ENCODE data around the gene DENND2C. TPM values are rescaled to one million over a fixed set of nuclear protein-coding genes. Genes with fewer than 3 reads are reported as not detected.

Gene DENND2C
- polyA plus RNA-seq, 2 of the 4 experiments (the other 2 are of a cell fraction): 0.18 to 0.19 TPM

DNA sequence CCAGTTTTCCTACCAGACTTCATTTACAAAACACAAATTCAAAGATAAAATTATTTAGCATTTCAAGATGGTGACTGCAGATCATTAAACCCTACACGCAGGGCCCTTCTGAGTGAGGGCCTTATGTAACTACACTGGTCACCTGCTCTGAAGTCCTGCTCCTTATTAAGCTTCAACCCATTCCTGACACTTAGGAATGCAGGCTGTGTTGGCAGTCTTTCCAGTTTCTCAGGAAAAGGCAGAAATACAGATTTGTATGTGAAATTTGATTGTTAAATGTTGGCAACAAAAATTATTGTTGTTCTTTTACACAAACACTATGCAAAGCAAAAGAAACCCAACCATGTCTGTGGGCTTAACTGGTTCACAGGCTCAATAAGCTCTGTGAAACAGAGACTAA, 62.6 kb downstream of the DENND2C start:
- Histone ChIP-seq H3K27ac (no peak overlapping the region), H3K4me1 (no peaks in the 10 kb centered on the region), H3K4me3 (no peak overlapping the region), H3K9me3 (no peaks in the 10 kb centered on the region), H3K4me2 (no peak overlapping the region)
- no peak for ATAC-seq
- POLR2A ChIA-PET: no interaction called here
- no peak for DNase-seq (ENCODE audit: low read depth in 1 of 2, low spot score in 1 of 2)
- no peak for FAIRE-seq
- CTCF ChIA-PET: interaction anchor here (1.1 kb wide), 1 partner anchor 64 kb away, joined by 3 read pairs; no protein-coding TSS in a partner anchor
- WGBS (ENCODE audit: missing lambda C conversion rate): 91% methylated on average over 1 of the region's 1 CpG
- no peak for TF ChIP-seq CBX8 (IDR thresholded peaks at IDR 0.05)

DNA sequence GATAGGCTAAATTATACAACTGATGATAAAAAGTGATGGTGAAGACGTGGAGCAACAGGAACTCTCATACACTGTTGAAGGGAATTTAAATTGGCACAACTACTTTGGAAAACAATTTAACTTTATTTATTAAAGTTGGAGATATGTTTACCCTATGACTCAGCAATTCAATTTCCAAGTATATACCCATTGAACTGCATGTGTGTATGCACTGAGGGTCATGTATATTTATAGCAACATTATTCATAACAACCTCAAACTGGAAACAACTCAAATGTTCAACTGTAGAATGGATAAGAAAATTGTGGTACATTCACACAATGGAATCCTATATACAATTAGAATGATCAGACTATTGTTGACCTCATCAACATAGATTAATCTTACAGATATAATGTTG, 71.9 kb downstream of the DENND2C start:
- FAIRE-seq (no peak), ATAC-seq (no peak), DNase-seq (ENCODE audit: low read depth in 1 of 2, low spot score in 1 of 2) (no peak)
- Histone ChIP-seq H3K4me1 (no peaks in the 10 kb centered on the region), H3K9me3 (no peaks in the 10 kb centered on the region), H3K27ac (no peak overlapping the region), H3K4me2 (no peak overlapping the region), H3K4me3 (no peak overlapping the region)
- 0 out of 2 replicates have a peak, but pooled peaks have one; percentile 9 for TF ChIP-seq NFE2L2 (conservative IDR thresholded peaks at IDR 0.05; ENCODE audit: low read length)
- TF ChIP-seq EHMT2 (IDR thresholded peaks at IDR 0.05; ENCODE audit: low read depth): no peak
- TF ChIP-seq BHLHE40 (IDR thresholded peaks at IDR 0.05; ENCODE audit: low read depth, low read length): no peak
- 55% methylated on average over 1 of the region's 1 CpG for WGBS (ENCODE audit: missing lambda C conversion rate)
- ChIA-PET CTCF (no interaction called here), POLR2A (no interaction called here)

DNA sequence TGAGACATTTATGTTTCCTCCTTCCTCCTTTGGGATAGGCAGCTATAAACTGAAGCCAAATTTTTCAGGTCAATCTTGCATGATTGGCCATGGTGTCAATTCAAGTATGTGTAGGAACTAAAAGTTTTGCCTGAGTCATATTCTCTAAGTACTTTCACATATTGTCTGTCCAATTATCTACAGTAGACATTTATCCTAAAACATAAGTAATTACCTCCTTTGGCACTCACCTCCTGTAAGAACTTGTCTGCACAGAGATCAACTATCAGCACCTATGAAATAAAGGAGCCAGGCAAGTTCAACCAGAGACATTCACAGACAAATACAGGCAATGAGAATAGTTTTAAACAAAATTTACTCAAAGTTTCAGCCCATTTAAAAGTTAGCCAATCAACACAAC, 74.2 kb downstream of the DENND2C start:
- ChIA-PET POLR2A (no interaction called here), CTCF (no interaction called here)
- no peak overlapping the region for H3K27ac ChIP-seq
- H3K4me2 ChIP-seq: no peak overlapping the region
- H3K9me3 ChIP-seq: no peaks in the 10 kb centered on the region
- no peak for TF ChIP-seq CBX2 (IDR thresholded peaks at IDR 0.05; ENCODE audit: borderline replicate concordance, low read depth)
- TF ChIP-seq, protein P1, sequence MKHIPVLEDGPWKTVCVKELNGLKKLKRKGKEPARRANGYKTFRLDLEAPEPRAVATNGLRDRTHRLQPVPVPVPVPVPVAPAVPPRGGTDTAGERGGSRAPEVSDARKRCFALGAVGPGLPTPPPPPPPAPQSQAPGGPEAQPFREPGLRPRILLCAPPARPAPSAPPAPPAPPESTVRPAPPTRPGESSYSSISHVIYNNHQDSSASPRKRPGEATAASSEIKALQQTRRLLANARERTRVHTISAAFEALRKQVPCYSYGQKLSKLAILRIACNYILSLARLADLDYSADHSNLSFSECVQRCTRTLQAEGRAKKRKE (CRISPR knock-in tag; IDR thresholded peaks at IDR 0.05; ENCODE audit: low read depth): no peak
- TF ChIP-seq FOSB (CRISPR knock-in tag; IDR thresholded peaks at IDR 0.05): no peak
- TF ChIP-seq JUNB (IDR thresholded peaks at IDR 0.05): no peak
- TF ChIP-seq GATA3 (IDR thresholded peaks at IDR 0.05; ENCODE audit: borderline replicate concordance): no peak
- no peak for TF ChIP-seq NR3C1 (IDR thresholded peaks at IDR 0.05)
- no peak for TF ChIP-seq POLR2AphosphoS2 (conservative IDR thresholded peaks at IDR 0.05; ENCODE audit: low read length)
- no peak for TF ChIP-seq RFX5 (IDR thresholded peaks at IDR 0.05)
- TF ChIP-seq HEYL (CRISPR knock-in tag; IDR thresholded peaks at IDR 0.05): no peak
- TF ChIP-seq KDM5A (IDR thresholded peaks at IDR 0.05): no peak
- ATAC-seq (no peak), DNase-seq (ENCODE audit: low read depth in 1 of 2, low spot score in 1 of 2) (no peak), FAIRE-seq (no peak)
- H3K4me3 ChIP-seq: no peak overlapping the region
- H3K4me1 ChIP-seq: no peaks in the 10 kb centered on the region

DNA sequence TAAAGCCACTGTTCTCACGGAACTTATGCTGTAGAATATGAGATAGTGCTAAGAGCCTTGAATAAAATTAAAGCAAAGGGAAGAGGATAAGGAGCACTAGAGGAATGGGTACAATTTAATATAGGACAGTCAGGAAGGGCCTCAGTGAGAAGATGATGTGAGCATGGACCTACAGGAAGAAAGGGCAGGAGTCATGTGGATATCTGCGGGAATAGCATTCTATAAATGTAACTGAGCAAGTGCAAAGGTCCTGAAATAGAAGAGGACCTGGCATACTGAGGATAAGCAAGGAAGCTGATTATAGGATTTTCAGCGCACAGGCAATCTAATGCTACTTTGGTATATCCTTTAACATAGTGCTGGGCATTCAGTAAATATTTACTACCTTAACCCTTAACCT, 75.8 kb downstream of the DENND2C start:
- FAIRE-seq (no peak), DNase-seq (ENCODE audit: low read depth in 1 of 2, low spot score in 1 of 2) (no peak), ATAC-seq (no peak)
- Histone ChIP-seq H3K9me3 (no peaks in the 10 kb centered on the region), H3K4me2 (no peak overlapping the region), H3K4me3 (no peak overlapping the region), H3K27ac (no peak overlapping the region), H3K4me1 (no peaks in the 10 kb centered on the region)
- TF ChIP-seq JUN (IDR thresholded peaks at IDR 0.05) (no peak), ZC3H11A (IDR thresholded peaks at IDR 0.05) (no peak), EHF (CRISPR knock-in tag; IDR thresholded peaks at IDR 0.05) (no peak), ZSCAN20 (CRISPR knock-in tag; IDR thresholded peaks at IDR 0.05) (no peak), POLR2AphosphoS2 (conservative IDR thresholded peaks at IDR 0.05; ENCODE audit: low read length) (no peak), NFE2L2 (conservative IDR thresholded peaks at IDR 0.05; ENCODE audit: low read length) (no peak), FOSL2 (IDR thresholded peaks at IDR 0.05) (no peak), FOSL2 (CRISPR knock-in tag; IDR thresholded peaks at IDR 0.05) (no peak)
- TF ChIP-seq, protein P2, sequence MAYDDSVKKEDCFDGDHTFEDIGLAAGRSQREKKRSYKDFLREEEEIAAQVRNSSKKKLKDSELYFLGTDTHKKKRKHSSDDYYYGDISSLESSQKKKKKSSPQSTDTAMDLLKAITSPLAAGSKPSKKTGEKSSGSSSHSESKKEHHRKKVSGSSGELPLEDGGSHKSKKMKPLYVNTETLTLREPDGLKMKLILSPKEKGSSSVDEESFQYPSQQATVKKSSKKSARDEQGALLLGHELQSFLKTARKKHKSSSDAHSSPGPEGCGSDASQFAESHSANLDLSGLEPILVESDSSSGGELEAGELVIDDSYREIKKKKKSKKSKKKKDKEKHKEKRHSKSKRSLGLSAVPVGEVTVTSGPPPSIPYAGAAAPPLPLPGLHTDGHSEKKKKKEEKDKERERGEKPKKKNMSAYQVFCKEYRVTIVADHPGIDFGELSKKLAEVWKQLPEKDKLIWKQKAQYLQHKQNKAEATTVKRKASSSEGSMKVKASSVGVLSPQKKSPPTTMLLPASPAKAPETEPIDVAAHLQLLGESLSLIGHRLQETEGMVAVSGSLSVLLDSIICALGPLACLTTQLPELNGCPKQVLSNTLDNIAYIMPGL (CRISPR knock-in tag; IDR thresholded peaks at IDR 0.05; ENCODE audit: borderline replicate concordance): no peak
- TF ChIP-seq, protein P3, sequence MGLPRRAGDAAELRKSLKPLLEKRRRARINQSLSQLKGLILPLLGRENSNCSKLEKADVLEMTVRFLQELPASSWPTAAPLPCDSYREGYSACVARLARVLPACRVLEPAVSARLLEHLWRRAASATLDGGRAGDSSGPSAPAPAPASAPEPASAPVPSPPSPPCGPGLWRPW (IDR thresholded peaks at IDR 0.05): no peak
- TF ChIP-seq, protein P4, sequence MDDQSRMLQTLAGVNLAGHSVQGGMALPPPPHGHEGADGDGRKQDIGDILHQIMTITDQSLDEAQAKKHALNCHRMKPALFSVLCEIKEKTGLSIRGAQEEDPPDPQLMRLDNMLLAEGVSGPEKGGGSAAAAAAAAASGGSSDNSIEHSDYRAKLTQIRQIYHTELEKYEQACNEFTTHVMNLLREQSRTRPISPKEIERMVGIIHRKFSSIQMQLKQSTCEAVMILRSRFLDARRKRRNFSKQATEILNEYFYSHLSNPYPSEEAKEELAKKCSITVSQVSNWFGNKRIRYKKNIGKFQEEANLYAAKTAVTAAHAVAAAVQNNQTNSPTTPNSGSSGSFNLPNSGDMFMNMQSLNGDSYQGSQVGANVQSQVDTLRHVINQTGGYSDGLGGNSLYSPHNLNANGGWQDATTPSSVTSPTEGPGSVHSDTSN (IDR thresholded peaks at IDR 0.05): no peak
- TF ChIP-seq, protein P1 (CRISPR knock-in tag; IDR thresholded peaks at IDR 0.05; ENCODE audit: low read depth): no peak
- TF ChIP-seq, protein P5, sequence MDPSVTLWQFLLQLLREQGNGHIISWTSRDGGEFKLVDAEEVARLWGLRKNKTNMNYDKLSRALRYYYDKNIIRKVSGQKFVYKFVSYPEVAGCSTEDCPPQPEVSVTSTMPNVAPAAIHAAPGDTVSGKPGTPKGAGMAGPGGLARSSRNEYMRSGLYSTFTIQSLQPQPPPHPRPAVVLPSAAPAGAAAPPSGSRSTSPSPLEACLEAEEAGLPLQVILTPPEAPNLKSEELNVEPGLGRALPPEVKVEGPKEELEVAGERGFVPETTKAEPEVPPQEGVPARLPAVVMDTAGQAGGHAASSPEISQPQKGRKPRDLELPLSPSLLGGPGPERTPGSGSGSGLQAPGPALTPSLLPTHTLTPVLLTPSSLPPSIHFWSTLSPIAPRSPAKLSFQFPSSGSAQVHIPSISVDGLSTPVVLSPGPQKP (IDR thresholded peaks at IDR 0.05; ENCODE audit: low read depth, low read length): no peak
- ChIA-PET POLR2A (no interaction called here), CTCF (no interaction called here)
- 84% methylated on average over 3 of the region's 3 CpGs for WGBS (ENCODE audit: missing lambda C conversion rate)
